Hepatocyte (in vitro differentiated cells): ENCODE measurements around the gene SLC34A3.

Experiments used
- EZH2phosphoT487 ChIP-seq: fragments of 200-600 bp; sonication (generic); IDR thresholded peaks from one replicate; pipeline ENCODE4 v1.6.1; 2018; ENCODE audit warnings: antibody characterized with exemption, mild to moderate bottlenecking, low read depth, moderate library complexity; ENCODE audit not compliant: unreplicated experiment, severe bottlenecking
- TF ChIP-seq, protein P1 (sequence below): fragments of 200-600 bp; sonication (generic); IDR thresholded peaks from 2 replicates; pipeline ENCODE4 v1.5.1; 2016; ENCODE audit warnings: antibody characterized with exemption, mild to moderate bottlenecking; ENCODE audit not compliant: poor library complexity

DNA sequence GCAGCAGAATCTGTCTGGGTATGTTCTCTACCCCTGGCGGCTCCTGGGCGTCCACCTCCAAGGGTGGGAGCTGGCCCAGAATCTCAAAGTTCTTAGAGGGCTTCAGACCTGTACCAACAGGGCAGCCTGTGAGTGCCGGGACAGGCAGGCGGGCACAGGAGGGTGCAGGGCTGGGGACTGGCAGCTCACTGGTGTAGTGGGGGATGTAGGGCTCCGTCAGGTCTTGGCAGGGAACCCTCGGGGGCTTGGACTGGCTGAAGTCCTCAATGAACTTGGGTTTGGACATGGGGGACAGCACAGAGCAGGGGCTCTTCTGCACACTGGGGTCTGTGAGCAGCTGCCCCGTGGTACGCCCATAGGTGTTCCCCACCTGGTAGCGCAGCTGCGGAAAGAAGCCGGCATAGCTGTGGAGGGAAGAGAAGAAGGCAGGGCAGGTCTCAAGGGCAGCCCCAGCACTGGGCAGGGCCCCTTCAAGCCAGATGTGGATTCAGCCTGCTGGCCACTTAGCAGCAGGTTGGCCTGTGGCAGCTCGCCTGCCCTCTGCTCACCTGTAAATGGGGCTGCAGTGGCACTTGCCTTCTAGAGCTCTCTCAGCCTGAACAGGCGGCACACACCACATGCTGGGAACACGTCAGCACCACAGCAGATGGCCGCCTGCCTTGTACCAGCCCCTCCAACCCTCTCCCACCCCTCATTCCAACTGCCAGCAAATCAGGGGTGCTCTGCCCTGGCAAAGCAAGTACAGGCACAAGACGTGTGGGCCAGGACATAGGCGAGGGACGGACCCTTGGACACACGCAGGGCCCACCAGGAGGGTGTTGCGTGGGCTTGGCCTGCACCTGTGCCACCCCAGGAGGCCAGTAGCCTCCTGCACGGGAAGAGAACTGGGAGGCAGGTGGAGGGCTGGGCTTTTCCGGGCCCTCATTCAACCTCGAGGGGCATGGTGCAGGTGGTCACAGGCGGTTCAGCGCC lies 15.0 kb downstream of the SLC34A3 start:
- TF ChIP-seq, protein P1, sequence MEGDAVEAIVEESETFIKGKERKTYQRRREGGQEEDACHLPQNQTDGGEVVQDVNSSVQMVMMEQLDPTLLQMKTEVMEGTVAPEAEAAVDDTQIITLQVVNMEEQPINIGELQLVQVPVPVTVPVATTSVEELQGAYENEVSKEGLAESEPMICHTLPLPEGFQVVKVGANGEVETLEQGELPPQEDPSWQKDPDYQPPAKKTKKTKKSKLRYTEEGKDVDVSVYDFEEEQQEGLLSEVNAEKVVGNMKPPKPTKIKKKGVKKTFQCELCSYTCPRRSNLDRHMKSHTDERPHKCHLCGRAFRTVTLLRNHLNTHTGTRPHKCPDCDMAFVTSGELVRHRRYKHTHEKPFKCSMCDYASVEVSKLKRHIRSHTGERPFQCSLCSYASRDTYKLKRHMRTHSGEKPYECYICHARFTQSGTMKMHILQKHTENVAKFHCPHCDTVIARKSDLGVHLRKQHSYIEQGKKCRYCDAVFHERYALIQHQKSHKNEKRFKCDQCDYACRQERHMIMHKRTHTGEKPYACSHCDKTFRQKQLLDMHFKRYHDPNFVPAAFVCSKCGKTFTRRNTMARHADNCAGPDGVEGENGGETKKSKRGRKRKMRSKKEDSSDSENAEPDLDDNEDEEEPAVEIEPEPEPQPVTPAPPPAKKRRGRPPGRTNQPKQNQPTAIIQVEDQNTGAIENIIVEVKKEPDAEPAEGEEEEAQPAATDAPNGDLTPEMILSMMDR: no peak
- TF ChIP-seq EZH2phosphoT487: no peak
